Fibroblast of lung (primary cell): ENCODE results near the gene TBXA2R. TPM values are rescaled to one million over a fixed set of nuclear protein-coding genes. Genes with fewer than 3 reads are reported as not detected.
"Not testable (repeated sequence)": the region's sequence is repeated elsewhere in the genome, so short reads cannot be mapped to it uniquely, and the experiment has no call there.

Experiments
- DNase-seq, 2 donors: peaks; one replicate each; pipeline versions ENCODE4 v3.0.0 to v3.0.0-alpha.2; 2010; ENCODE audit warnings: low read depth in 2 of 2
- H2AFZ ChIP-seq: 2 replicates; pipeline ENCODE4 v1.5.1; 2012; ENCODE audit warnings: low read length, control low read depth, inconsistent platforms
- H3K27ac ChIP-seq: 2 replicates; pipeline ENCODE4 v1.5.1; 2011; ENCODE audit warnings: low read length, control low read depth; ENCODE audit not compliant: insufficient read depth
- H3K27me3 ChIP-seq: 2 replicates; pipeline ENCODE4 v1.5.1; 2011; ENCODE audit warnings: mild to moderate bottlenecking, low read length; ENCODE audit not compliant: control insufficient read depth, insufficient read depth
- H3K36me3 ChIP-seq: 2 replicates; pipeline ENCODE4 v1.5.1; 2011; ENCODE audit warnings: low read length; ENCODE audit not compliant: control insufficient read depth, insufficient read depth
- H3K4me1 ChIP-seq: 2 replicates; pipeline ENCODE4 v1.5.1; 2011; ENCODE audit warnings: low read length; ENCODE audit not compliant: control insufficient read depth, insufficient read depth; ENCODE audit errors: extremely low read depth
- H3K4me2 ChIP-seq: 2 replicates; pipeline ENCODE4 v1.5.1; 2011; ENCODE audit warnings: low read length, control low read depth; ENCODE audit not compliant: insufficient read depth; ENCODE audit errors: extremely low read depth
- H3K4me3 ChIP-seq, 4 experiments: fragments of 200-600 bp in 1 of 4; sonication (generic) in 1 of 4; replicated peaks in 1 of 4; 2 replicates each; pipeline ENCODE4 v1.5.1; 2011 to 2016; ENCODE audit warnings: low read length in 4 of 4, low read depth in 3 of 4, mild to moderate bottlenecking in 3 of 4, control low read depth in 2 of 4, inconsistent platforms in 1 of 4, mixed read lengths in 1 of 4; ENCODE audit not compliant: insufficient read depth in 1 of 4; ENCODE audit errors: control extremely low read depth in 1 of 4
- H3K79me2 ChIP-seq: 2 replicates; pipeline ENCODE4 v1.5.1; 2012; ENCODE audit warnings: mild to moderate bottlenecking, low read length, inconsistent platforms; ENCODE audit not compliant: control insufficient read depth, insufficient read depth
- H3K9ac ChIP-seq: 2 replicates; pipeline ENCODE4 v1.5.1; 2011; ENCODE audit warnings: mild to moderate bottlenecking, low read length, control low read depth; ENCODE audit not compliant: insufficient read depth
- H3K9me3 ChIP-seq: 2 replicates; pipeline ENCODE4 v1.5.1; 2012; ENCODE audit warnings: low read depth, low read length; ENCODE audit not compliant: control insufficient read depth, insufficient read depth
- H4K20me1 ChIP-seq: 2 replicates; pipeline ENCODE4 v1.5.1; 2011; ENCODE audit warnings: low read length; ENCODE audit not compliant: control insufficient read depth, insufficient read depth; ENCODE audit errors: extremely low read depth
- EZH2 ChIP-seq: IDR thresholded peaks from 2 replicates; pipeline ENCODE4 v1.5.1; 2012; ENCODE audit warnings: low read length, control low read depth, mild to moderate bottlenecking; ENCODE audit errors: missing control alignments
- polyA plus RNA-seq, 2 donors: library from polyadenylated mRNA; depleted of rRNA in 1 of 2; stranded (reverse) in 1 of 2; unstranded in 1 of 2; fragments of >200 nt; gene quantifications; 2 replicates each; pipeline ENCODE4 v1.2.1, GENCODE V29; 2011 to 2012; ENCODE audit warnings: missing spikeins in 1 of 2
- total RNA-seq: library from RNA; depleted of rRNA; stranded (reverse); fragments of >200 nt; gene quantifications from 2 replicates; pipeline ENCODE4 v1.2.1, GENCODE V29; 2014
- TF ChIP-seq, protein P1 (sequence below), 2 donors: IDR thresholded peaks in 1 of 2; conservative IDR thresholded peaks in 1 of 2; 1 replicate in 1 of 2; 2 replicates in 1 of 2; pipeline ENCODE4 v1.5.1; 2011 to 2012; ENCODE audit warnings: low read length in 2 of 2, control low read depth in 1 of 2, inconsistent platforms in 1 of 2, low read depth in 1 of 2, mild to moderate bottlenecking in 1 of 2

Gene TBXA2R
- total and polyA plus RNA-seq, 2 donors (not counting 1 experiment from before 2014, with no cell fraction given): 1.3 to 1.8 TPM

DNA sequence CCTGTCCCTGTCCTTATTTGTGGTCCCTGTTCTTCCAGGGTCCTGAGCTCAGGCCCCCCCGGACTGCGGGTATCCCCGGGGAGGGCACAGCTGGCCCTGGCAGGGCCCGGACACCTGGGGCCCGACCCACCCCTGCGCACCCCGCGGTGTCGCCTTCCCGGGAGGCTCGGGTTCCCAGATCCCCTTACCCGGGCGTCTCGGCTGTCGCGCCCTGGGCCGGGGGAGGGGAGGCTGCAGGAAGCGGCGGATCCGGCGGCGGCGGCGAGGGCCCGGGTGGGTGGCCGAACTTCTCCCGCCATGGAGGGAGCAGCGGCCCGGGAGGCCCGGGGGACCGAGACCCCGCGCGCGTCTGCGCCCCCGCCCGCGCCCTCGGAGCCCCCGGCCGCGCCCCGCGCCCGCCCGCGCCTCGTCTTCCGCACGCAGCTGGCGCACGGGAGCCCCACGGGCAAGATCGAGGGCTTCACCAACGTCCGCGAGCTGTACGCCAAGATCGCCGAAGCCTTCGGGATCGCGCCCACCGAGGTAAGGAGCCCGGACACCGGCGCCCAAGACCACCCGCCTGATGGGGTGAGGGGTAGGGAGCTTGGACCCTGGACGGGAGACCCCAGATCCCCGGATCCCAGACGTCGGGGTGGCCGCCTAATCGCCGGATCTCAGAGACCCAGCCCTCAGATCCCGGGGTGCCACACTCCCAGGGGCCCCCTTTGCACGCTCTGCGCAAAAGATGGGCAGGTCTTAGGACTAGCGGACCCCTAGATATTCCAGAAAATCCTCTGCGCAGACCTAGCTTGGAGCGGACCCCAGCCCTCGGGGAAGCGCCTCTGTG is 21.2 kb downstream of the TBXA2R start, which contains the start of gene GIPC3:
Gene GIPC3 (plus strand): TSS at position 178 of the 826 bp plus-strand sequence. CDS start 120 bp downstream, at position 298.
- Histone ChIP-seq H4K20me1 (no peaks in the 10 kb centered on the region), H3K4me2 (peak within 1 kb of the TSS; percentile 35), H3K9me3 (no peaks in the 10 kb centered on the region), H3K4me1 (peaks cover 3% of the 10 kb centered on the region), H2AFZ (no peak within 1 kb of the TSS), H3K27me3 (peaks cover 10% of the 10 kb centered on the region), H3K27ac (no peak within 1 kb of the TSS), H3K79me2 (no peaks in the 10 kb centered on the region), H3K36me3 (no peaks in the 10 kb centered on the region), H3K4me3 (peak within 1 kb of the TSS in 2 of 4 experiments; percentile 1 to 10), H3K9ac (peak within 1 kb of the TSS; percentile 30)
- DNase-seq: no peak
- peak; percentile 58 for TF ChIP-seq EZH2
- TF ChIP-seq, protein P1, sequence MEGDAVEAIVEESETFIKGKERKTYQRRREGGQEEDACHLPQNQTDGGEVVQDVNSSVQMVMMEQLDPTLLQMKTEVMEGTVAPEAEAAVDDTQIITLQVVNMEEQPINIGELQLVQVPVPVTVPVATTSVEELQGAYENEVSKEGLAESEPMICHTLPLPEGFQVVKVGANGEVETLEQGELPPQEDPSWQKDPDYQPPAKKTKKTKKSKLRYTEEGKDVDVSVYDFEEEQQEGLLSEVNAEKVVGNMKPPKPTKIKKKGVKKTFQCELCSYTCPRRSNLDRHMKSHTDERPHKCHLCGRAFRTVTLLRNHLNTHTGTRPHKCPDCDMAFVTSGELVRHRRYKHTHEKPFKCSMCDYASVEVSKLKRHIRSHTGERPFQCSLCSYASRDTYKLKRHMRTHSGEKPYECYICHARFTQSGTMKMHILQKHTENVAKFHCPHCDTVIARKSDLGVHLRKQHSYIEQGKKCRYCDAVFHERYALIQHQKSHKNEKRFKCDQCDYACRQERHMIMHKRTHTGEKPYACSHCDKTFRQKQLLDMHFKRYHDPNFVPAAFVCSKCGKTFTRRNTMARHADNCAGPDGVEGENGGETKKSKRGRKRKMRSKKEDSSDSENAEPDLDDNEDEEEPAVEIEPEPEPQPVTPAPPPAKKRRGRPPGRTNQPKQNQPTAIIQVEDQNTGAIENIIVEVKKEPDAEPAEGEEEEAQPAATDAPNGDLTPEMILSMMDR (conservative IDR thresholded peaks at IDR 0.05 in 1 of 2, IDR thresholded peaks at IDR 0.05 in 1 of 2; ENCODE audit: low read depth in 1 of 2, low read length in 2 of 2): no peak

- H3K27ac ChIP-seq, H3K4me2 ChIP-seq, H3K36me3 ChIP-seq, H2AFZ ChIP-seq, H3K4me3 ChIP-seq, H3K9me3 ChIP-seq, H4K20me1 ChIP-seq, H3K4me1 ChIP-seq, H3K9ac ChIP-seq, H3K79me2 ChIP-seq, DNase-seq: not testable (repeated sequence)
- H3K27me3 ChIP-seq: peaks cover 10% of the 10 kb centered on the region
Observed at GRCh38 chr19:3584036-3584802, 22.5 kb downstream of the TBXA2R start.

GRCh38 chr19:3581792-3582191 is 24.9 kb downstream of the TBXA2R start:
- not testable (repeated sequence) for DNase-seq, H3K4me1 ChIP-seq, H3K9ac ChIP-seq, H2AFZ ChIP-seq, H3K36me3 ChIP-seq, H3K4me3 ChIP-seq, H3K27ac ChIP-seq, H3K9me3 ChIP-seq, H3K4me2 ChIP-seq, H3K79me2 ChIP-seq, H3K27me3 ChIP-seq, H4K20me1 ChIP-seq
